Measurements from ENCODE around the gene SFSWAP. TPM values are rescaled to one million over a fixed set of nuclear protein-coding genes. Genes with fewer than 3 reads are reported as not detected.

Gene SFSWAP
- total and polyA plus RNA-seq, 2 of the 8 experiments (the other 6 are each of a cell fraction or from before 2014, with no cell fraction given): 36.5 to 49.5 TPM

- no peak overlapping the region for H2AFZ ChIP-seq (ENCODE audit: low read length)
- no peak overlapping the region for H3K9ac ChIP-seq (replicated peaks in 1 of 4; ENCODE audit: extremely low read depth in 1 of 4, low read depth in 3 of 4, low read length in 3 of 4)
- H4K91ac ChIP-seq (replicated peaks; ENCODE audit: insufficient read length, low read length): no peak overlapping the region
- H3K23ac ChIP-seq (ENCODE audit: insufficient read length): no peak overlapping the region
- H4K20me1 ChIP-seq (replicated peaks in 1 of 2; ENCODE audit: control insufficient read depth in 1 of 2, insufficient read depth in 2 of 2, low read length in 2 of 2): peaks cover 0 to 3% of the 10 kb centered on the region in 2 experiments
- no peak overlapping the region for H3K18ac ChIP-seq (ENCODE audit: extremely low read depth, low read length)
- no peak for DNase-seq (ENCODE audit: low read depth in 1 of 2, low spot score in 2 of 2)
- H3K36me3 ChIP-seq (ENCODE audit: control insufficient read depth in 2 of 4, insufficient read depth in 4 of 4, low read length in 3 of 4): peaks cover 14 to 59% (median 37%) of the 10 kb centered on the region in 4 experiments
- H3K4me1 ChIP-seq (replicated peaks in 1 of 4; ENCODE audit: control insufficient read depth in 3 of 4, insufficient read depth in 4 of 4, low read length in 3 of 4): peaks cover 3 to 11% (median 6%) of the 10 kb centered on the region in 4 experiments
- H3K79me1 ChIP-seq (ENCODE audit: low read depth, low read length): peaks cover 3% of the 10 kb centered on the region; the same call in 1 of the 2 replicates
- H2BK12ac ChIP-seq (ENCODE audit: low read depth, low read length): no peak overlapping the region
- H2BK15ac ChIP-seq (ENCODE audit: low read length): no peak overlapping the region
- H2BK20ac ChIP-seq (ENCODE audit: low read length): no peak overlapping the region
- H3K23me2 ChIP-seq (ENCODE audit: low read depth, low read length): no peaks in the 10 kb centered on the region
- no peak overlapping the region for H3K14ac ChIP-seq (ENCODE audit: insufficient read length)
- H3K79me2 ChIP-seq (ENCODE audit: control insufficient read depth in 1 of 2, insufficient read depth in 2 of 2, low read length in 2 of 2): 0 out of 4 replicates have a peak, but pooled peaks cover 0 to 2% of the 10 kb centered on the region in 2 experiments
- H3K27ac ChIP-seq (ENCODE audit: low read depth, low read length): no peak overlapping the region
- no peak overlapping the region for H3K56ac ChIP-seq (replicated peaks; ENCODE audit: insufficient read length, low read depth, low read length)
- H4K5ac ChIP-seq (ENCODE audit: insufficient read length, low read depth, low read length): no peak overlapping the region
- H4K8ac ChIP-seq (ENCODE audit: extremely low read depth, insufficient read depth, low read length): no peak overlapping the region
- WGBS, 2 experiments (ENCODE audit: extremely low coverage in 1 of 2, insufficient coverage in 1 of 2, insufficient read length in 1 of 2, insufficient replicate concordance in 2 of 2, low coverage in 1 of 2, low lambda C conversion rate in 2 of 2, missing lambda C conversion rate in 1 of 2): 97% methylated on average over 17 of the region's 17 CpGs; no CpG with 5 or more reads in 1 of the 2 experiments
- ChIA-PET POLR2A (ENCODE audit: partially characterized antibody) (no interaction called here), CTCF (ENCODE audit: partially characterized antibody) (interaction anchor here (1.1 to 3.1 kb wide), 3 partner anchors 8 to 251 kb away, joined by 4 to 11 read pairs (median 5); no protein-coding TSS in a partner anchor)
- H2BK5ac ChIP-seq (ENCODE audit: low read depth, low read length): no peak overlapping the region
- no peak overlapping the region for H2AK5ac ChIP-seq (ENCODE audit: low read depth, low read length)
- H3K4ac ChIP-seq (replicated peaks; ENCODE audit: insufficient read length, low read depth, low read length): no peak overlapping the region
- H2BK120ac ChIP-seq (replicated peaks; ENCODE audit: low read depth, low read length): no peak overlapping the region
- H3K4me3 ChIP-seq (ENCODE audit: extremely low read depth in 1 of 4, insufficient read depth in 2 of 4, low read depth in 3 of 4, low read length in 4 of 4): no peak overlapping the region
- no peak overlapping the region for H3K4me2 ChIP-seq (ENCODE audit: insufficient read depth in 1 of 2, low read depth in 2 of 2, low read length in 2 of 2)
- no peak for FAIRE-seq
- no peaks in the 10 kb centered on the region for H3K9me3 ChIP-seq (ENCODE audit: insufficient read depth in 2 of 2, low read depth in 1 of 2, low read length in 1 of 2)
- TF ChIP-seq ATF3 (IDR thresholded peaks at IDR 0.05; ENCODE audit: insufficient read depth, low read depth, low read length): no peak
- H3K27me3 ChIP-seq (replicated peaks in 1 of 4; ENCODE audit: control insufficient read depth in 3 of 4, extremely low read depth in 1 of 4, insufficient read depth in 3 of 4, low read length in 3 of 4): no peaks in the 10 kb centered on the region
Measured at GRCh38 chr12:131757111-131757510, 46.2 kb downstream of the SFSWAP start.
